HepG2 (cell line): ENCODE data around the gene ANKRD37. TPM values are rescaled to one million over a fixed set of nuclear protein-coding genes. Genes with fewer than 3 reads are reported as not detected.

Experiments used
- ATAC-seq: fragments of 200-7000 bp; cut with Tn5 transposase; 3 replicates; pipeline ENCODE4 v1.9.1; 2020; ENCODE audit warnings: mild to moderate bottlenecking, moderate library complexity
- BruUV-seq: library from RNA; stranded (reverse); fragments of 400-500 nt; replicated peaks from 2 replicates; lab custom pipeline; 2021; lab: Mats Ljungman, UMichigan
- CTCF ChIA-PET: fragments of 300-600 bp; formaldehyde crosslinking; extraction: SDS; loops from one replicate; lab custom pipeline; 2021; ENCODE audit warnings: low total read pairs, inconsistent platforms, low intra/inter-chr PET ratio; lab: Yijun Ruan, JAX
- POLR2A ChIA-PET: fragments of 350-600 bp; sonication (Branson Sonifier 250); formaldehyde crosslinking; loops from one replicate; lab custom pipeline; 2020; ENCODE audit warnings: antibody characterized with exemption, inconsistent platforms; lab: Yijun Ruan, JAX
- DNase-seq: peaks from one replicate; pipeline ENCODE4 v3.0.0-alpha.2; 2015; ENCODE audit warnings: low spot score
- FAIRE-seq: peaks from 3 replicates; lab custom pipeline; 2011; peaks lifted over from hg19 to GRCh38; lab: Jason Lieb, UNC
- H2AFZ ChIP-seq: one replicate; pipeline ENCODE4 v1.6.1; 2011; ENCODE audit warnings: low read length, inconsistent platforms
- H3K27ac ChIP-seq: fragments of 300-600 bp; 3 replicates; pipeline ENCODE4 v1.8.0; 2011; ENCODE audit warnings: mixed run types, mild to moderate bottlenecking, mixed read lengths, low read length, inconsistent platforms; ENCODE audit not compliant: insufficient read depth; ENCODE audit errors: extremely low read length
- H3K27me3 ChIP-seq, 2 experiments: fragments of 200-600 bp in 1 of 2; 2 replicates in 1 of 2; 3 replicates in 1 of 2; pipeline versions ENCODE4 v1.6.0 to v1.8.0; 2011; ENCODE audit warnings: low read length in 2 of 2, mild to moderate bottlenecking in 2 of 2, moderate library complexity in 2 of 2, inconsistent platforms in 1 of 2; ENCODE audit not compliant: insufficient read depth in 2 of 2, control insufficient read depth in 1 of 2
- H3K36me3 ChIP-seq, 2 experiments: fragments of 200-600 bp in 1 of 2; replicated peaks in 1 of 2; 2 replicates in 1 of 2; 3 replicates in 1 of 2; pipeline versions ENCODE4 v1.5.1 to v1.8.0; 2011; ENCODE audit warnings: low read length in 2 of 2, inconsistent platforms in 1 of 2; ENCODE audit not compliant: insufficient read depth in 2 of 2, control insufficient read depth in 1 of 2
- H3K4me1 ChIP-seq: 2 replicates; pipeline ENCODE4 v1.5.1; 2012; ENCODE audit warnings: low read length, inconsistent platforms; ENCODE audit not compliant: insufficient read depth
- H3K4me2 ChIP-seq: 2 replicates; pipeline ENCODE4 v1.6.0; 2011; ENCODE audit warnings: low read depth, low read length, inconsistent platforms
- H3K4me3 ChIP-seq, 3 experiments: fragments of 200-600 bp in 1 of 3; sonication (generic), shearing (Covaris generic) in 1 of 3; replicated peaks in 1 of 3; 2 replicates each; pipeline ENCODE4 v1.5.1; 2011 to 2016; ENCODE audit warnings: low read length in 3 of 3, inconsistent platforms in 2 of 3, low read depth in 2 of 3, mild to moderate bottlenecking in 2 of 3, control low read depth in 1 of 3, mixed read lengths in 1 of 3; ENCODE audit not compliant: insufficient read depth in 1 of 3
- H3K79me2 ChIP-seq: one replicate; pipeline ENCODE4 v1.6.1; 2011; ENCODE audit warnings: low read length, inconsistent platforms; ENCODE audit not compliant: insufficient read depth
- H3K9ac ChIP-seq: 2 replicates; pipeline ENCODE4 v1.6.0; 2011; ENCODE audit warnings: mild to moderate bottlenecking, low read depth, low read length, inconsistent platforms; ENCODE audit not compliant: insufficient read depth
- H3K9me3 ChIP-seq: 2 replicates; pipeline ENCODE4 v1.5.1; 2012; ENCODE audit warnings: mild to moderate bottlenecking, low read length
- H4K20me1 ChIP-seq: 2 replicates; pipeline ENCODE4 v1.6.0; 2011; ENCODE audit warnings: inconsistent platforms, mild to moderate bottlenecking, low read length, moderate library complexity; ENCODE audit not compliant: insufficient read depth
- ATF5 ChIP-seq: sonication (generic); formaldehyde crosslinking; IDR thresholded peaks from 2 replicates; pipeline ENCODE4 v1.4.0; 2020; ENCODE audit warnings: mild to moderate bottlenecking, low read depth, missing genetic modification reagents
- ATRX ChIP-seq: sonication (generic); formaldehyde crosslinking; IDR thresholded peaks from 2 replicates; pipeline ENCODE4 v1.4.0; 2020; ENCODE audit warnings: missing genetic modification reagents, borderline replicate concordance
- GATAD2A ChIP-seq: IDR thresholded peaks from 2 replicates; pipeline ENCODE4 v1.6.1; 2016
- MATR3 ChIP-seq: sonication (generic); formaldehyde crosslinking; IDR thresholded peaks from 2 replicates; pipeline ENCODE4 v1.4.0; 2020; ENCODE audit warnings: missing genetic modification reagents
- NONO ChIP-seq, 2 experiments: fragments of 450-650 bp in 1 of 2; sonication (generic) in 1 of 2; formaldehyde crosslinking in 1 of 2; IDR thresholded peaks in 1 of 2; conservative IDR thresholded peaks in 1 of 2; 2 replicates each; pipeline versions ENCODE4 v1.6.1 to v1.8.0; 2017 to 2022; ENCODE audit warnings: mild to moderate bottlenecking in 1 of 2, missing genetic modification reagents in 1 of 2, moderate library complexity in 1 of 2
- RXRB ChIP-seq: IDR thresholded peaks from 2 replicates; pipeline ENCODE4 v1.6.1; 2016; ENCODE audit warnings: borderline replicate concordance, missing genetic modification reagents, missing compliant biosample characterization
- ZNF749 ChIP-seq: sonication (generic); formaldehyde crosslinking; IDR thresholded peaks from 2 replicates; pipeline ENCODE4 v1.8.0; 2022; ENCODE audit warnings: mild to moderate bottlenecking, missing genetic modification reagents, moderate library complexity, borderline replicate concordance
- ZNF839 ChIP-seq: sonication (generic); formaldehyde crosslinking; IDR thresholded peaks from 2 replicates; pipeline ENCODE4 v1.4.0; 2020; ENCODE audit warnings: missing genetic modification reagents, mild to moderate bottlenecking, borderline replicate concordance
- WGBS: methylation state at CpG from one replicate; pipeline ENCODE4 v1.1.6; 2017; ENCODE audit warnings: low lambda C conversion rate; 5-methylcytosine and 5-hydroxymethylcytosine counted together
- in situ Hi-C: cut with HindIII; loops from 2 replicates; pipeline ENCODE4 v1.10.0; 2017; ENCODE audit warnings: low pct_unique_long_range_greater_than_20kb; ENCODE audit not compliant: extremely low pct_ligation_motif_present
- intact Hi-C: fragments of 100-400 bp; cut with micrococcal nuclease; formaldehyde crosslinking; loops from one replicate; pipeline ENCODE4 v1.10.0; 2022; ENCODE audit not compliant: unreplicated experiment
- polyA plus RNA-seq, 8 experiments: library from polyadenylated mRNA; depleted of rRNA in 3 of 8; stranded (reverse) in 7 of 8; unstranded in 1 of 8; fragments of >200 nt; fragmentation: Illumina TruSeq in 4 of 8; extraction: Trizol in 4 of 8; gene quantifications; 2 replicates each; pipeline versions ENCODE4 v1.2.1 to v1.2.3, GENCODE V29; 2011 to 2016; ENCODE audit warnings: low read depth in 4 of 8, missing spikeins in 1 of 8, mixed read lengths in 1 of 8; ENCODE audit not compliant: insufficient read depth in 1 of 8
- total RNA-seq, 5 experiments: library from RNA; depleted of rRNA; stranded (reverse); fragments of >200 nt; fragmentation: Illumina TruSeq; extraction: Trizol; gene quantifications; 2 replicates each; pipeline ENCODE4 v1.2.3, GENCODE V29; 2016; ENCODE audit warnings: low read depth in 1 of 5

Gene ANKRD37
- total and polyA plus RNA-seq, 2 of the 13 experiments (the other 11 are each of a cell fraction or from before 2014, with no cell fraction given): 2.2 to 51.4 TPM

- ATAC-seq: no peak; the same call in 2 of the 3 replicates
- in situ Hi-C loops: no loop called here
Observed at GRCh38 chr4:185379326-185380295, 17.0 kb upstream of the ANKRD37 start.

More at GRCh38 chr4:185379326-185380295, 17.0 kb upstream of the ANKRD37 start:
- intact Hi-C loops: no loop called here
- ChIA-PET CTCF (no interaction called here), POLR2A (interaction anchor here (0.6 to 2.0 kb wide), 2 partner anchors 17 to 1031 kb away, joined by 5 read pairs; partner anchors contain the start of gene ANKRD37)
- Histone ChIP-seq H3K4me3 (no peak overlapping the region), H3K27ac (peak overlapping the region; percentile 7), H3K4me1 (peaks cover 51% of the 10 kb centered on the region), H3K27me3 (no peaks in the 10 kb centered on the region), H2AFZ (no peak overlapping the region), H3K9me3 (no peaks in the 10 kb centered on the region), H3K9ac (no peak overlapping the region), H3K36me3 (peaks cover 0 to 2% of the 10 kb centered on the region in 2 experiments; a peak in 1 of 5 replicates), H4K20me1 (no peaks in the 10 kb centered on the region), H3K4me2 (no peak overlapping the region), H3K79me2 (no peaks in the 10 kb centered on the region)
- BruUV-seq: no TSS peak
- FAIRE-seq (no peak), DNase-seq (no peak)
- WGBS: 96% methylated on average over 13 of the region's 13 CpGs
- no peak for TF ChIP-seq MATR3 (CRISPR knock-in tag)
- TF ChIP-seq NONO (IDR thresholded peaks at IDR 0.05): no peak
- TF ChIP-seq NONO (CRISPR knock-in tag; conservative IDR thresholded peaks at IDR 0.05): no peak
- TF ChIP-seq GATAD2A: no peak
- TF ChIP-seq ATRX (CRISPR knock-in tag): no peak
- no peak for TF ChIP-seq RXRB (CRISPR knock-in tag)
- no peak for TF ChIP-seq ZNF749
- no peak for TF ChIP-seq ATF5
- TF ChIP-seq ZNF839: no peak
